Spleen (tissue), 7 donors: Measurements from ENCODE around the gene ACCS.

ENCODE experiments used
- CTCF ChIP-seq, 11 experiments: fragments of 200-600 bp in 7 of 11; fragments of 450-650 bp in 4 of 11; sonication (generic) in 4 of 11; IDR thresholded peaks in 8 of 11; conservative IDR thresholded peaks in 3 of 11; 1 replicate in 7 of 11; 2 replicates in 4 of 11; pipeline versions ENCODE4 v1.4.0 to v1.8.0; 2016 to 2021; ENCODE audit warnings: antibody characterized with exemption in 11 of 11, inconsistent platforms in 4 of 11, mild to moderate bottlenecking in 1 of 11
- POLR2A ChIP-seq, 3 donors: fragments of 450-650 bp; IDR thresholded peaks; one replicate each; pipeline ENCODE4 v1.5.1; 2017; ENCODE audit warnings: antibody characterized with exemption in 3 of 3, mild to moderate bottlenecking in 1 of 3
- donor health status: DM: no; HTN: no; CAD: no; lungs with moderate emphysema.
- donor health status: DM: no; HTN: no; CAD: no.
- donor health status: DM: no; HTN: no; CAD: no.

- TF ChIP-seq CTCF (IDR thresholded peaks at IDR 0.05 in 8 of 11, conservative IDR thresholded peaks at IDR 0.05 in 3 of 11) (no peak), POLR2A (IDR thresholded peaks at IDR 0.05) (no peak)
These were observed 42.2 kb downstream of the ACCS start for GRCh38 chr11:44108260-44108659.
